Esophagus muscularis mucosa (tissue), 4 donors: Measurements from ENCODE around the gene GRIA4. TPM values are rescaled to one million over a fixed set of nuclear protein-coding genes. Genes with fewer than 3 reads are reported as not detected.

Source experiments
- DNase-seq: peaks from one replicate; pipeline ENCODE4 v3.0.0-alpha.2; 2017; ENCODE audit errors: extremely low spot score
- H3K27ac ChIP-seq, 4 donors: fragments of 200-600 bp; sonication (generic); replicated peaks in 1 of 4; 1 replicate in 3 of 4; 2 replicates in 1 of 4; pipeline ENCODE4 v1.5.1; 2016 to 2019; ENCODE audit warnings: mild to moderate bottlenecking in 1 of 4
- H3K27me3 ChIP-seq, 4 donors: fragments of 200-600 bp; sonication (generic); one replicate each; pipeline versions ENCODE4 v1.5.1 to v1.6.0; 2016 to 2019
- H3K36me3 ChIP-seq, 4 donors: fragments of 200-600 bp; sonication (generic); one replicate each; pipeline ENCODE4 v1.5.1; 2016 to 2019
- H3K4me1 ChIP-seq, 4 donors: fragments of 200-600 bp; sonication (generic); one replicate each; pipeline ENCODE4 v1.5.1; 2016 to 2019
- H3K4me3 ChIP-seq, 4 donors: fragments of 200-600 bp; sonication (generic); 1 replicate in 2 of 4; 2 replicates in 2 of 4; pipeline ENCODE4 v1.5.1; 2016 to 2019; ENCODE audit warnings: mild to moderate bottlenecking in 4 of 4, moderate library complexity in 1 of 4
- H3K9me3 ChIP-seq, 4 donors: fragments of 200-600 bp; sonication (generic); 1 replicate in 3 of 4; 2 replicates in 1 of 4; pipeline ENCODE4 v1.5.1; 2016 to 2019
- CTCF ChIP-seq, 3 experiments: fragments of 200-600 bp in 2 of 3; fragments of 450-650 bp in 1 of 3; sonication (generic) in 2 of 3; IDR thresholded peaks; one replicate each; pipeline ENCODE4 v1.5.1; 2017 to 2019; ENCODE audit warnings: antibody characterized with exemption in 3 of 3, mild to moderate bottlenecking in 2 of 3, moderate library complexity in 1 of 3
- EP300 ChIP-seq: sonication (generic); formaldehyde crosslinking; IDR thresholded peaks from one replicate; pipeline ENCODE4 v1.6.1; 2017; ENCODE audit warnings: antibody characterized with exemption
- POLR2A ChIP-seq: fragments of 450-650 bp; IDR thresholded peaks from one replicate; pipeline ENCODE4 v1.6.1; 2017; ENCODE audit warnings: antibody characterized with exemption, moderate library complexity, mild to moderate bottlenecking, low read depth
- POLR2AphosphoS5 ChIP-seq, 2 donors: sonication (generic); formaldehyde crosslinking; IDR thresholded peaks; one replicate each; pipeline ENCODE4 v1.6.1; 2017; ENCODE audit warnings: antibody characterized with exemption in 2 of 2
- WGBS: methylation state at CpG from one replicate; pipeline ENCODE4 v1.1.5; 2018; 5-methylcytosine and 5-hydroxymethylcytosine counted together
- intact Hi-C: fragments of 100-400 bp; cut with DNase I; formaldehyde crosslinking; loops from one replicate; pipeline ENCODE4 v1.15.1; 2023
- total RNA-seq, 4 donors: library from RNA; depleted of rRNA; stranded (reverse); fragments of >200 nt; gene quantifications; one replicate each; pipeline versions ENCODE4 v1.1.0 to v1.2.1, GENCODE V29; 2016

GRIA4 gene
- total RNA-seq, 4 donors from 2014 or later, result 0.33 TPM; not detected in 3

- Histone ChIP-seq H3K4me1 (no peaks in the 10 kb centered on the region), H3K4me3 (no peak overlapping the region), H3K9me3 (no peaks in the 10 kb centered on the region), H3K27ac (no peak overlapping the region), H3K36me3 (no peaks in the 10 kb centered on the region), H3K27me3 (no peaks in the 10 kb centered on the region)
- 51% methylated on average over 2 of the region's 2 CpGs for WGBS
- intact Hi-C loops, result no loop called here
- no peak for DNase-seq
- TF ChIP-seq POLR2A (no peak), EP300 (no peak), POLR2AphosphoS5 (IDR thresholded peaks at IDR 0.05) (no peak), CTCF (IDR thresholded peaks at IDR 0.05) (no peak)
Observed at GRCh38 chr11:105799728-105800462, 190.0 kb downstream of the GRIA4 start.

GRCh38 chr11:105802390-105802789, 192.5 kb downstream of the GRIA4 start:
- intact Hi-C loops, result no loop called here
- Histone ChIP-seq H3K9me3 (no peaks in the 10 kb centered on the region), H3K4me3 (no peak overlapping the region), H3K36me3 (no peaks in the 10 kb centered on the region), H3K27me3 (no peaks in the 10 kb centered on the region), H3K4me1 (no peaks in the 10 kb centered on the region), H3K27ac (no peak overlapping the region)
- no peak for DNase-seq
- TF ChIP-seq CTCF (IDR thresholded peaks at IDR 0.05), result no peak
- TF ChIP-seq POLR2A, result no peak

- intact Hi-C loops, result no loop called here
- WGBS, result 76% methylated on average over 5 of the region's 5 CpGs
- Histone ChIP-seq H3K27ac (no peak overlapping the region), H3K4me1 (no peaks in the 10 kb centered on the region), H3K9me3 (no peaks in the 10 kb centered on the region), H3K36me3 (no peaks in the 10 kb centered on the region), H3K27me3 (no peaks in the 10 kb centered on the region), H3K4me3 (no peak overlapping the region)
- no peak for DNase-seq
- no peak for TF ChIP-seq CTCF (IDR thresholded peaks at IDR 0.05)
- no peak for TF ChIP-seq POLR2A
Observed at GRCh38 chr11:105811242-105811641, 201.4 kb downstream of the GRIA4 start.

GRCh38 chr11:105821372-105821771, 211.5 kb downstream of the GRIA4 start:
- DNase-seq, result no peak
- Histone ChIP-seq H3K36me3 (no peaks in the 10 kb centered on the region), H3K27me3 (no peaks in the 10 kb centered on the region), H3K4me3 (no peak overlapping the region), H3K4me1 (peaks cover 0 to 7% (median 0%) of the 10 kb centered on the region in 4 donors), H3K9me3 (no peaks in the 10 kb centered on the region), H3K27ac (no peak overlapping the region)
- no peak for TF ChIP-seq EP300
- no peak for TF ChIP-seq POLR2A
- no peak for TF ChIP-seq CTCF (IDR thresholded peaks at IDR 0.05)
- TF ChIP-seq POLR2AphosphoS5 (IDR thresholded peaks at IDR 0.05), result no peak
- WGBS, result 74% methylated on average over 4 of the region's 4 CpGs
- intact Hi-C loops, result no loop called here

- 47% methylated on average over 8 of the region's 8 CpGs for WGBS
- Histone ChIP-seq H3K27ac (no peak overlapping the region), H3K9me3 (no peaks in the 10 kb centered on the region), H3K27me3 (no peaks in the 10 kb centered on the region), H3K4me1 (peaks cover 0 to 7% (median 0%) of the 10 kb centered on the region in 4 donors), H3K36me3 (no peaks in the 10 kb centered on the region), H3K4me3 (no peak overlapping the region)
- TF ChIP-seq POLR2A (no peak), CTCF (IDR thresholded peaks at IDR 0.05) (no peak), POLR2AphosphoS5 (IDR thresholded peaks at IDR 0.05) (no peak), EP300 (no peak)
- intact Hi-C loops, result no loop called here
- DNase-seq, result no peak
Observed at GRCh38 chr11:105821781-105822180, 211.9 kb downstream of the GRIA4 start.
